ENCODE results near the gene OIT3. TPM values are rescaled to one million over a fixed set of nuclear protein-coding genes. Genes with fewer than 3 reads are reported as not detected.

The OIT3 gene
- polyA plus RNA-seq, 1 experiment = not detected

DNA sequence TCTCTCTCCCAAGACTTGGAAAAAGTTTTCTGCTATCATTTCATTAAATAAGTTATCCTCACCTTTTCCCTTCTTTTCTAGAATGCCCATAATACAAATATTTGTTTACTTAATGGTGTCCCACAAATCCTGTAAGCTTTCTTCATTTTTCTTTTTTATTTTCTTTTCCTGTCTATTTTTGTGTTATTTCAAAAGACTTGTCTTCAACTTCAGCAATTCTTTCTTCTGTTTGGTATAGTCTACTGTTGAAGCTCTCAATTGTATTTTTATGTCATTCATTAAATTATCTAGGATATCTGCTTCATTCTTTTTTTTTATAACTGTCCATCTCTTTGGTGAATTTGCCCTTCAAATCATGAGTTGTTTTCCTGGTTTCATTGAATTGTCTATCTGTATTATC is 86.2 kb downstream of the OIT3 start:
- CTCF ChIA-PET = no interaction called here
- Histone ChIP-seq H3K27me3 (ENCODE audit: control insufficient read depth, insufficient read depth, low read length) (no peaks in the 10 kb centered on the region), H3K9me3 (ENCODE audit: control insufficient read depth, insufficient read depth, low read length) (peaks cover 7% of the 10 kb centered on the region), H3K4me3 (ENCODE audit: low read depth, low read length) (no peak overlapping the region), H3K27ac (ENCODE audit: low read depth, low read length) (no peak overlapping the region)
- DNase-seq (ENCODE audit: low read depth, low spot score) = no peak
- POLR2A ChIA-PET = no interaction called here
- TF ChIP-seq, protein P1, sequence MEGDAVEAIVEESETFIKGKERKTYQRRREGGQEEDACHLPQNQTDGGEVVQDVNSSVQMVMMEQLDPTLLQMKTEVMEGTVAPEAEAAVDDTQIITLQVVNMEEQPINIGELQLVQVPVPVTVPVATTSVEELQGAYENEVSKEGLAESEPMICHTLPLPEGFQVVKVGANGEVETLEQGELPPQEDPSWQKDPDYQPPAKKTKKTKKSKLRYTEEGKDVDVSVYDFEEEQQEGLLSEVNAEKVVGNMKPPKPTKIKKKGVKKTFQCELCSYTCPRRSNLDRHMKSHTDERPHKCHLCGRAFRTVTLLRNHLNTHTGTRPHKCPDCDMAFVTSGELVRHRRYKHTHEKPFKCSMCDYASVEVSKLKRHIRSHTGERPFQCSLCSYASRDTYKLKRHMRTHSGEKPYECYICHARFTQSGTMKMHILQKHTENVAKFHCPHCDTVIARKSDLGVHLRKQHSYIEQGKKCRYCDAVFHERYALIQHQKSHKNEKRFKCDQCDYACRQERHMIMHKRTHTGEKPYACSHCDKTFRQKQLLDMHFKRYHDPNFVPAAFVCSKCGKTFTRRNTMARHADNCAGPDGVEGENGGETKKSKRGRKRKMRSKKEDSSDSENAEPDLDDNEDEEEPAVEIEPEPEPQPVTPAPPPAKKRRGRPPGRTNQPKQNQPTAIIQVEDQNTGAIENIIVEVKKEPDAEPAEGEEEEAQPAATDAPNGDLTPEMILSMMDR (IDR thresholded peaks at IDR 0.05; ENCODE audit: low read depth, low read length) = no peak

DNA sequence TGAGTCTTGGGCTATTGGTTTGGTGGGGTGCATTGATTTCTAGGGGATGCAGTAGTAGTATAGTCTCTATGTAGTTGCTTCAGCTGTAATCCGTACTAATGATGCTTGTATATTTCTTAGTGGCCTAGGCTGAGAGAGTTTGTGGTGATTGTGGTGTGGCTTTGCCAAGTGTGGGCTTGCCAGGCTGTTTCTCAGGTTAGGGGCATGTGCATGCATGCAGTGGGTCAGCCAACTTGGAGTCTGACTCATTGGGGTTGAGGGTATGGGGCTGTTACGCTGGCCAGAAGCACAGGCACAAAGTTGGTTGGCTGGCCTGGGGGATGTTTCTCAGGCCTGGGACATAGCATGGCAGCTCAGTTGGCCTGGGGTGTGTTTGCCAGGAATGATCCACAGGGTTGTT is 86.8 kb downstream of the OIT3 start:
- Histone ChIP-seq H3K27me3 (ENCODE audit: control insufficient read depth, insufficient read depth, low read length) (no peaks in the 10 kb centered on the region), H3K9me3 (ENCODE audit: control insufficient read depth, insufficient read depth, low read length) (peaks cover 7% of the 10 kb centered on the region), H3K27ac (ENCODE audit: low read depth, low read length) (no peak overlapping the region), H3K4me3 (ENCODE audit: low read depth, low read length) (no peak overlapping the region)
- ChIA-PET CTCF (no interaction called here), POLR2A (no interaction called here)
- TF ChIP-seq, protein P1 (IDR thresholded peaks at IDR 0.05; ENCODE audit: low read depth, low read length) = no peak
- DNase-seq (ENCODE audit: low read depth, low spot score) = no peak

DNA sequence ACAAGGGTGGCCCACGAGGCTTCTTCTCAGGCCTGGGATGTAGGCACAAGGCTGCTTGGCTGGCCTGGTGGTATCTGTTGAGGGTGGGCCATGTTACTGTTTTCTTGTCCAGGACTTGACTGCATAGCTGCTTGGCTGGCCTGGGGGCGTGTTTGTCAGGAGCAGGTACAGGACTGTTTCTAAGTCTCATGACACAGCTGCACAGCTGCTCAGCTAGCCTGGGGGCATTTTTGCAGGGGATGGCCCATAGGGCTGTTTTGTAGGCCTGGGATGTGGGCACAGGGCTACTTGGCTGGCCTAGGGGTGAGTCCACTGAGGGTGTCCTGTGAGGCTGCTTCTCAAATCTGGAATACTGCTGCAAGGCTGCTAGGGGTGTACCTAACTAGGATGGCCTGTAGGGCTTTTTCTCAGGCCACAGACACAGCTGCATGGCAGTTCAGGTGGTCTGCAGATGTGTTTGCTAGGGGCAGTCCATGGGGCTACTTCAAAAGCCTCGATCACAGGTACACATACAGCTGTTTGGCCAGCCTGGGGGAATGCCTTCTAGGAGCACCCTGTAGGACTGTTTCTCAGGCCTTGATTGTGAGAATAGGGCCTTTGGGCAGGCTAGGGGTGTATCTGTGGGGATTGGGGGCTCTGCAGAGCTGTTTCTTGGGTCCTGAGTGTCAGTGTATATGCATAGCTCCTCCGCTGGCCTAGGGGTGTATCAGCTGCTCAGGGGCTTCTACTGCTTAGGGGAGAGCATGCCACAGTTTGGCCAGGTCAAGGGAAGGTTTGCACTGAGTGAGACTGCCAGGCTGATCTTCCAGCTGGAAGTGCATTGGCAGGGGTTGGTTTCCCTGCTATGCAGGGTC is 87.7 kb downstream of the OIT3 start:
- CTCF ChIA-PET = no interaction called here
- H3K9me3 ChIP-seq (ENCODE audit: control insufficient read depth, insufficient read depth, low read length) = peaks cover 7% of the 10 kb centered on the region
- TF ChIP-seq, protein P1 (IDR thresholded peaks at IDR 0.05; ENCODE audit: low read depth, low read length) = no peak
- POLR2A ChIA-PET = no interaction called here
- no peak overlapping the region for H3K27ac ChIP-seq (ENCODE audit: low read depth, low read length)
- no peak overlapping the region for H3K4me3 ChIP-seq (ENCODE audit: low read depth, low read length)
- H3K27me3 ChIP-seq (ENCODE audit: control insufficient read depth, insufficient read depth, low read length) = no peaks in the 10 kb centered on the region
- DNase-seq (ENCODE audit: low read depth, low spot score) = no peak

DNA sequence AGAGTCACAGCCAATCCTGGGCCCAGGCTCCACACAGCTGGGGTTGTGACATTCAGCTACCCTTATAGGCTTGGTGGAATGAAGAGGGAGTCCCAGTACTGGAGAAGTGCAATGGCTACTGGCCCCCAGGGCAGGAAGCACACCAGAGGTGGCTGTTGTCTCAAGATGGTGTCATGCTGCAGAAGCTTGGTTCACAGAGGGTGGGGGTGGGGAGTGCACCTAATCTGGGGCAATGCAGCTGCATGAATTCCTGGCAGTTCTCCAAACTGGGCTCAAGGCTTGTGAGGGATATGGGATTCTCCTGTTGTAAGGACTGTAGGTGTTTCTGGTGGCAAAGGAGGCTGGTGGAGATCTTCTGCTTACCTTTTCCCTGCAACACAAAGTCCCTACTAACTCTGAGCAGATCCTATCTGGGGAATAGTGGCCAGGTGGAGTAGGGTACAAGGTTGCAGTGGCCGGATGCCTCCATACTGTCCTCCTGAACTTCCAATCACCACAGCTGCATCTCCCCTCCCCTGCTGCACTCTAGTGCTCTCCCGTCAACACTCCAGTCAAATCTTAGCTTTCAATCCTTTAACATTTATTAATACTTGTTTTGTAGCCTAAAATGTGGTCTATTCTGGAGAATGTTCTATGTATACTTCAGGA is 88.5 kb downstream of the OIT3 start:
- Histone ChIP-seq H3K27me3 (ENCODE audit: control insufficient read depth, insufficient read depth, low read length) (no peaks in the 10 kb centered on the region), H3K9me3 (ENCODE audit: control insufficient read depth, insufficient read depth, low read length) (peaks cover 7% of the 10 kb centered on the region), H3K4me3 (ENCODE audit: low read depth, low read length) (no peak overlapping the region), H3K27ac (ENCODE audit: low read depth, low read length) (no peak overlapping the region)
- no peak for DNase-seq (ENCODE audit: low read depth, low spot score)
- POLR2A ChIA-PET = no interaction called here
- CTCF ChIA-PET = no interaction called here
- TF ChIP-seq, protein P1 (IDR thresholded peaks at IDR 0.05; ENCODE audit: low read depth, low read length) = no peak

Other genes with a start within 250 kb of the OIT3 start
- 91.6 and 104 TPM in 2 replicates for gene MCU, start 201.6 kb upstream of the OIT3 start, polyA plus RNA-seq (2011; rRNA removed)
- not detected in 2 replicates for gene PLA2G12B, start 61.1 kb downstream of the OIT3 start, polyA plus RNA-seq (2011; rRNA removed)
- 176 and 245 TPM in 2 replicates for gene P4HA1, start 203.1 kb downstream of the OIT3 start, polyA plus RNA-seq (2011; rRNA removed)
- gene NUDT13, start 216.7 kb downstream of the OIT3 start, polyA plus RNA-seq (2011; rRNA removed) = 1.4 TPM in 2 replicates

All from AG04450 (cell line).